Kidney (tissue), 14 donors: ENCODE data around the gene BACH2. TPM values are rescaled to one million over a fixed set of nuclear protein-coding genes. Genes with fewer than 3 reads are reported as not detected.

Experiments used
- DNase-seq, 5 donors: peaks; one replicate each; pipeline ENCODE4 v3.0.0-alpha.2; 2013 to 2020
- FAIRE-seq: peaks from 2 replicates; lab custom pipeline; 2012; peaks lifted over from hg19 to GRCh38; lab: Jason Lieb, UNC
- H3K27ac ChIP-seq, 2 donors: one replicate each; pipeline ENCODE4 v1.7.0; 2013; ENCODE audit warnings: low read depth in 2 of 2, low read length in 2 of 2, inconsistent platforms in 1 of 2
- H3K27me3 ChIP-seq: one replicate; pipeline ENCODE4 v1.7.1; 2013; ENCODE audit warnings: low read length, inconsistent platforms; ENCODE audit not compliant: control insufficient read depth, insufficient read depth
- H3K36me3 ChIP-seq, 3 donors: one replicate each; pipeline versions ENCODE4 v1.7.0 to v1.7.1; 2013; ENCODE audit warnings: low read length in 3 of 3, control low read depth in 1 of 3, inconsistent platforms in 1 of 3; ENCODE audit not compliant: insufficient read depth in 3 of 3, control insufficient read depth in 2 of 3
- H3K4me1 ChIP-seq, 3 donors: one replicate each; pipeline versions ENCODE4 v1.7.0 to v1.7.1; 2013; ENCODE audit warnings: low read length in 3 of 3, inconsistent platforms in 1 of 3, low read depth in 1 of 3; ENCODE audit not compliant: control insufficient read depth in 2 of 3, insufficient read depth in 2 of 3
- H3K4me3 ChIP-seq, 3 donors: one replicate each; pipeline versions ENCODE4 v1.7.0 to v1.8.1; 2013; ENCODE audit warnings: low read length in 3 of 3, control low read depth in 1 of 3, inconsistent platforms in 1 of 3
- H3K9ac ChIP-seq, 3 donors: one replicate each; pipeline versions ENCODE4 v1.7.0 to v1.7.1; 2013; ENCODE audit warnings: low read length in 3 of 3, control low read depth in 1 of 3, inconsistent platforms in 1 of 3
- H3K9me3 ChIP-seq, 3 donors: one replicate each; pipeline versions ENCODE4 v1.7.0 to v1.7.1; 2013; ENCODE audit warnings: low read length in 3 of 3, control low read depth in 1 of 3, inconsistent platforms in 1 of 3; ENCODE audit not compliant: control insufficient read depth in 2 of 3, insufficient read depth in 1 of 3
- intact Hi-C: fragments of 100-400 bp; cut with DNase I; formaldehyde crosslinking; loops from one replicate; pipeline ENCODE4 v1.11.1; 2022
- polyA plus RNA-seq: library from polyadenylated mRNA; stranded (reverse); fragments of 350-450 nt; fragmentation: Illumina TruSeq; extraction: RNeasy Lipid Tissue Mini Kit (QIAGEN cat#74804); gene quantifications from one replicate; pipeline ENCODE4 v1.2.3, GENCODE V29; 2014; ENCODE audit warnings: low read depth, low replicate concordance; ENCODE audit not compliant: insufficient read depth
- total RNA-seq: library from RNA; stranded (reverse); fragmentation: NEBNext Ultra II Directional; extraction: Animal tissue kit (Norgen Biotek cat#: 25700); gene quantifications from one replicate; pipeline ENCODE4 v1.2.1, GENCODE V29; 2021
- TF ChIP-seq, protein P1 (sequence below): IDR thresholded peaks from 3 replicates; pipeline ENCODE4 v1.5.1; 2012; ENCODE audit warnings: mild to moderate bottlenecking, moderate library complexity, borderline replicate concordance; ENCODE audit not compliant: insufficient read depth; ENCODE audit errors: extremely low read depth
- donor health status: control.
- donor health status: control.
- donor health status: control.
- donor health status: control.
- donor health status: control.
- donor health status: DM: yes; HTN: yes; CAD: no.
- donor health status: Normal renal cell carcinoma (clear cell type).

BACH2 gene
- total and polyA plus RNA-seq, 2 donors from 2014 or later: 0.32 to 6.9 TPM

DNA sequence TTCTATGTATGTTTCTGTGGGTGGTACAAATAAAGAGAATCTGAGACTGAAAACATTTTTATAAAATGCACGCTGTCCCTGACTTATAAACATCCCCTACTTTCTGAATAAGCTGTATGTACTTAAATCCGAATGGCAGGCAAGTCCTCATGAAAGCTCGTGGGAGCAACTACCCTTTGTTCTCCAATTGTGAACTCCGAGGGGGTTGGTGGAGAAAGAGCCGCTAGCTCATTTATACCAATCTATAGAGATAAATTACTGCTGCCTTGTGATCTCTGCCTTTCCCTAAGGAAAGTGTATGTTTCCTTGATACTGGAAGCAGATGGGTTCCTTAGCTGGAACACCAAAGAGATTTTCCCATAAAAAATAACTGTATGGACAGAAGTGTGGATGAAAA, 317.9 kb downstream of the BACH2 start:
- intact Hi-C loops: loop anchor here (10.0 kb wide), 1 partner anchor 416 kb away; no protein-coding TSS in a partner anchor
- FAIRE-seq: no peak

GRCh38 chr6:89977808-89978748, 318.6 kb downstream of the BACH2 start:
- Histone ChIP-seq H3K4me1 (no peaks in the 10 kb centered on the region), H3K9me3 (no peaks in the 10 kb centered on the region), H3K9ac (no peak overlapping the region), H3K27ac (no peak overlapping the region), H3K36me3 (no peaks in the 10 kb centered on the region), H3K4me3 (no peak overlapping the region), H3K27me3 (no peaks in the 10 kb centered on the region)
- intact Hi-C loops: loop anchor here (10.0 kb wide), 1 partner anchor 417 kb away; no protein-coding TSS in a partner anchor
- FAIRE-seq (no peak), DNase-seq (peak in 3 of 5 donors; percentile 64 to 92 (median 81))
- TF ChIP-seq, protein P1, sequence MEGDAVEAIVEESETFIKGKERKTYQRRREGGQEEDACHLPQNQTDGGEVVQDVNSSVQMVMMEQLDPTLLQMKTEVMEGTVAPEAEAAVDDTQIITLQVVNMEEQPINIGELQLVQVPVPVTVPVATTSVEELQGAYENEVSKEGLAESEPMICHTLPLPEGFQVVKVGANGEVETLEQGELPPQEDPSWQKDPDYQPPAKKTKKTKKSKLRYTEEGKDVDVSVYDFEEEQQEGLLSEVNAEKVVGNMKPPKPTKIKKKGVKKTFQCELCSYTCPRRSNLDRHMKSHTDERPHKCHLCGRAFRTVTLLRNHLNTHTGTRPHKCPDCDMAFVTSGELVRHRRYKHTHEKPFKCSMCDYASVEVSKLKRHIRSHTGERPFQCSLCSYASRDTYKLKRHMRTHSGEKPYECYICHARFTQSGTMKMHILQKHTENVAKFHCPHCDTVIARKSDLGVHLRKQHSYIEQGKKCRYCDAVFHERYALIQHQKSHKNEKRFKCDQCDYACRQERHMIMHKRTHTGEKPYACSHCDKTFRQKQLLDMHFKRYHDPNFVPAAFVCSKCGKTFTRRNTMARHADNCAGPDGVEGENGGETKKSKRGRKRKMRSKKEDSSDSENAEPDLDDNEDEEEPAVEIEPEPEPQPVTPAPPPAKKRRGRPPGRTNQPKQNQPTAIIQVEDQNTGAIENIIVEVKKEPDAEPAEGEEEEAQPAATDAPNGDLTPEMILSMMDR: no peak

More for the DNA sequence above, 317.9 kb downstream of the BACH2 start:
- Histone ChIP-seq H3K4me3 (no peak overlapping the region), H3K9ac (no peak overlapping the region), H3K27me3 (no peaks in the 10 kb centered on the region), H3K9me3 (no peaks in the 10 kb centered on the region), H3K36me3 (no peaks in the 10 kb centered on the region), H3K4me1 (no peaks in the 10 kb centered on the region), H3K27ac (no peak overlapping the region)
- TF ChIP-seq, protein P1: no peak
- peak in 2 of 5 donors; percentile 51 to 58 for DNase-seq

DNA sequence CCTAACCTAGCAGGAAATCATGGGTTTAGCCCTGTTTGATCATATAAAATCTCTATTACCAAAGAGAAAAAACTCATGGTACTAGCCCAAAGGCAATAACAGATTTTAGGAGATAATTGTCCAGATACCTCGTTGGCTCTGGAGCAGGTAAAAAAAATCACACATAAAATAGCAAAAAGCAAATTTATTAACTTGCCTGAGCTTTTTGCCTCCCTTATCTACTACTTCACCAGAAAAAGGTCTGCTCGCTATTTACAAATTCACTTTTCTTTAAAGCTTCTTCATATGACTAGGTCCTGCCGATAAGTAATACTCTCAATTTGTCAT, 320.0 kb downstream of the BACH2 start:
- no peak overlapping the region for H3K27ac ChIP-seq
- TF ChIP-seq, protein P1: no peak
- no peak overlapping the region for H3K4me3 ChIP-seq
- no peaks in the 10 kb centered on the region for H3K27me3 ChIP-seq
- no peaks in the 10 kb centered on the region for H3K36me3 ChIP-seq
- DNase-seq (no peak), FAIRE-seq (no peak)
- no peaks in the 10 kb centered on the region for H3K9me3 ChIP-seq
- intact Hi-C loops: loop anchor here (10.0 kb wide), 1 partner anchor 418 kb away; no protein-coding TSS in a partner anchor
- H3K9ac ChIP-seq: no peak overlapping the region
- H3K4me1 ChIP-seq: no peaks in the 10 kb centered on the region
